HEK293 (cell line): ENCODE results near the gene MAN2A2.

Source experiments
- CTCF ChIA-PET: fragments of 350-600 bp; formaldehyde crosslinking; extraction: SDS; loops from one replicate; lab custom pipeline; 2021; ENCODE audit warnings: antibody characterized with exemption; lab: Yijun Ruan, JAX
- POLR2A ChIA-PET: fragments of 300-600 bp; formaldehyde crosslinking; extraction: SDS; loops from one replicate; lab custom pipeline; 2020; ENCODE audit warnings: antibody characterized with exemption, inconsistent platforms; lab: Yijun Ruan, JAX
- H3K27ac ChIP-seq: fragments of 200-500 bp; sonication (Bioruptor generic); 2 replicates; pipeline ENCODE4 v1.5.1; 2014; ENCODE audit warnings: low read depth, low read length, control low read depth, inconsistent platforms; ENCODE audit errors: extremely low read depth
- H3K36me3 ChIP-seq, 2 experiments: fragments of 200-500 bp in 1 of 2; sonication (Bioruptor generic) in 1 of 2; 1 replicate in 1 of 2; 2 replicates in 1 of 2; pipeline ENCODE4 v1.5.1; 2014 to 2017; ENCODE audit warnings: inconsistent platforms in 2 of 2, low read length in 2 of 2; ENCODE audit not compliant: control insufficient read depth in 2 of 2, insufficient read depth in 1 of 2
- H3K4me1 ChIP-seq: fragments of 200-500 bp; sonication (Bioruptor generic); 2 replicates; pipeline ENCODE4 v1.5.1; 2014; ENCODE audit warnings: mild to moderate bottlenecking, low read length, inconsistent platforms; ENCODE audit not compliant: control insufficient read depth, insufficient read depth
- H3K4me3 ChIP-seq: 2 replicates; pipeline ENCODE4 v1.5.1; 2011; ENCODE audit warnings: low read depth, mild to moderate bottlenecking, control low read depth, low read length, moderate library complexity
- H3K9me3 ChIP-seq: fragments of 200-500 bp; sonication (Bioruptor generic); 2 replicates; pipeline ENCODE4 v1.5.1; 2014; ENCODE audit warnings: low read depth, low read length, inconsistent platforms; ENCODE audit not compliant: control insufficient read depth, insufficient read depth
- KLF10 ChIP-seq: fragments of 450-650 bp; IDR thresholded peaks from 2 replicates; pipeline ENCODE4 v1.5.1; 2018; ENCODE audit warnings: missing biosample characterization, mild to moderate bottlenecking, missing genetic modification characterization
- SP2 ChIP-seq: fragments of 450-650 bp; formaldehyde crosslinking; IDR thresholded peaks from 2 replicates; pipeline ENCODE4 v1.5.1; 2016; ENCODE audit warnings: missing biosample characterization, missing genetic modification characterization
- ZBTB20 ChIP-seq: fragments of 450-650 bp; formaldehyde crosslinking; IDR thresholded peaks from 2 replicates; pipeline ENCODE4 v1.5.1; 2016; ENCODE audit warnings: missing biosample characterization, missing genetic modification characterization
- ZBTB8A ChIP-seq: fragments of 450-650 bp; formaldehyde crosslinking; IDR thresholded peaks from 2 replicates; pipeline ENCODE4 v1.5.1; 2016; ENCODE audit warnings: missing biosample characterization, missing genetic modification characterization
- ZFP3 ChIP-seq: fragments of 450-650 bp; formaldehyde crosslinking; IDR thresholded peaks from 2 replicates; pipeline ENCODE4 v1.5.1; 2016; ENCODE audit warnings: low read depth, missing biosample characterization, missing genetic modification characterization
- ZIC2 ChIP-seq: fragments of 450-650 bp; formaldehyde crosslinking; IDR thresholded peaks from 2 replicates; pipeline ENCODE4 v1.5.1; 2016; ENCODE audit warnings: missing biosample characterization, missing genetic modification characterization
- ZNF335 ChIP-seq: fragments of 450-650 bp; formaldehyde crosslinking; conservative IDR thresholded peaks from 2 replicates; pipeline ENCODE4 v1.5.1; 2016; ENCODE audit warnings: missing biosample characterization, missing genetic modification characterization
- ZNF341 ChIP-seq: fragments of 450-650 bp; formaldehyde crosslinking; IDR thresholded peaks from 2 replicates; pipeline ENCODE4; 2016; ENCODE audit warnings: low read depth, missing biosample characterization, missing genetic modification characterization
- ZNF571 ChIP-seq: fragments of 450-650 bp; formaldehyde crosslinking; IDR thresholded peaks from 2 replicates; pipeline ENCODE4 v1.5.0; 2017; ENCODE audit warnings: missing biosample characterization, missing genetic modification characterization
- ZNF600 ChIP-seq: fragments of 450-650 bp; formaldehyde crosslinking; IDR thresholded peaks from 2 replicates; pipeline ENCODE4 v1.5.1; 2016; ENCODE audit warnings: missing biosample characterization, missing genetic modification characterization
- ZNF660 ChIP-seq: fragments of 450-650 bp; IDR thresholded peaks from 2 replicates; pipeline ENCODE4 v1.5.1; 2018; ENCODE audit warnings: missing biosample characterization, mild to moderate bottlenecking, missing genetic modification characterization
- ZNF837 ChIP-seq: fragments of 450-650 bp; formaldehyde crosslinking; IDR thresholded peaks from 2 replicates; pipeline ENCODE4 v1.5.1; 2016; ENCODE audit warnings: missing biosample characterization, missing genetic modification characterization
- TF ChIP-seq, protein P1 (sequence below): fragments of 450-650 bp; formaldehyde crosslinking; IDR thresholded peaks from 2 replicates; pipeline ENCODE4 v1.5.1; 2017; ENCODE audit warnings: missing biosample characterization, missing genetic modification characterization
- TF ChIP-seq, protein P2 (sequence below): fragments of 450-650 bp; formaldehyde crosslinking; IDR thresholded peaks from 2 replicates; pipeline ENCODE4 v1.5.1; 2016; ENCODE audit warnings: missing biosample characterization, missing genetic modification characterization
- TF ChIP-seq, protein P3 (sequence below): sonication (generic); formaldehyde crosslinking; IDR thresholded peaks from 2 replicates; pipeline ENCODE4 v1.8.1; 2022; ENCODE audit warnings: mild to moderate bottlenecking, moderate library complexity, missing genetic modification reagents
- TF ChIP-seq, protein P4 (sequence below): fragments of 450-650 bp; formaldehyde crosslinking; IDR thresholded peaks from 2 replicates; pipeline ENCODE4 v1.5.1; 2016; ENCODE audit warnings: missing biosample characterization, missing genetic modification characterization
- TF ChIP-seq, protein P5 (sequence below): fragments of 450-650 bp; formaldehyde crosslinking; IDR thresholded peaks from 2 replicates; pipeline ENCODE4 v1.5.1; 2016; ENCODE audit warnings: missing biosample characterization, missing genetic modification characterization, borderline replicate concordance

MAN2A2 gene

DNA sequence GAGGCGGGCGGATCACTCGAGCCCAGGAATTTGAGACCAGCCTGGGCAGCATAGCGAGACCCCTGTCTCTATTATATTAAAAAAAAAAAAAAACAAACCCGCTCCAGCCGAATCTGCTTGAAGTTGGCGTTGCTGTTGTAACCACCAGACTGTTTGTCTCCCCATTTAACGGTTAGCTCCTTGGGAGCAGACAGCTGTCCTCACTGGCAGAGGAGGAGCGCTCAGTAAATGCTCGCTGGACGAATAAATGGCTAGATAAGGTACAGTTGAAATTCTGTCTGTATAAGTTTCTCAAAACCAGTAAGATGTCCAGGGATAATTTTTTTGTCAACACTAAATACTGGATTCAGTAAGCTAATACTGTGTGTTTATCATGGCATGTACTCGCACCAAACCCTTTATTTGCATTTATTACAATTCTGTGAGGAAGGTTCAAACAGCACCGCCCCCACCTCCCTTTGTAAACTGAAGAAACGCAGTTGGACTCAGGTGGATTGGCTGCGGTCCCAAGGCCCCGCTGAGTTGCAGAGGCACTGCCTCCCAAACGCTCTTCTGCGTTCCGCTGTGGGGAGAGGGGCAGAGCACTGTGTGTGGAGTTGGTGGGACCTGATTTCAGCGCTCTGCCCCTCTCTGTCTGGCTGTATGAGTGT lies 52.6 kb downstream of the MAN2A2 start:
- Histone ChIP-seq H3K4me3 (peak overlapping the region; percentile 73), H3K27ac (peak overlapping the region; percentile 88), H3K36me3 (peaks cover 25 to 65% of the 10 kb centered on the region in 2 experiments), H3K9me3 (no peaks in the 10 kb centered on the region), H3K4me1 (no peaks in the 10 kb centered on the region; the same call in 1 of the 2 replicates)
- POLR2A ChIA-PET, result interaction anchor here (0.6 to 7.8 kb wide), 16 partner anchors 8 to 1782 kb away, joined by 3 to 179 read pairs (median 6); partner anchors contain the start of genes CIB1, GDPGP1, HDDC3 and MAN2A2
- CTCF ChIA-PET, result interaction anchor here (0.6 to 11.9 kb wide), 29 partner anchors 10 to 1208 kb away, joined by 3 to 163 read pairs (median 5); partner anchors contain the start of genes HDDC3, UNC45A and VPS33B
- TF ChIP-seq ZBTB20 (tag by site-specific recombination) (no peak), ZNF600 (tag by site-specific recombination) (peak; percentile 16; the same call in 1 of the 2 replicates), ZFP3 (tag by site-specific recombination) (no peak), ZIC2 (tag by site-specific recombination) (peak; percentile 54), ZNF341 (tag by site-specific recombination) (peak; percentile 78), SP2 (tag by site-specific recombination) (0 out of 2 replicates have a peak, but pooled peaks have one; percentile 7)
- TF ChIP-seq, protein P1, sequence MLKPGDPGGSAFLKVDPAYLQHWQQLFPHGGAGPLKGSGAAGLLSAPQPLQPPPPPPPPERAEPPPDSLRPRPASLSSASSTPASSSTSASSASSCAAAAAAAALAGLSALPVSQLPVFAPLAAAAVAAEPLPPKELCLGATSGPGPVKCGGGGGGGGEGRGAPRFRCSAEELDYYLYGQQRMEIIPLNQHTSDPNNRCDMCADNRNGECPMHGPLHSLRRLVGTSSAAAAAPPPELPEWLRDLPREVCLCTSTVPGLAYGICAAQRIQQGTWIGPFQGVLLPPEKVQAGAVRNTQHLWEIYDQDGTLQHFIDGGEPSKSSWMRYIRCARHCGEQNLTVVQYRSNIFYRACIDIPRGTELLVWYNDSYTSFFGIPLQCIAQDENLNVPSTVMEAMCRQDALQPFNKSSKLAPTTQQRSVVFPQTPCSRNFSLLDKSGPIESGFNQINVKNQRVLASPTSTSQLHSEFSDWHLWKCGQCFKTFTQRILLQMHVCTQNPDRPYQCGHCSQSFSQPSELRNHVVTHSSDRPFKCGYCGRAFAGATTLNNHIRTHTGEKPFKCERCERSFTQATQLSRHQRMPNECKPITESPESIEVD (tag by site-specific recombination), result 0 out of 2 replicates have a peak, but pooled peaks have one; percentile 10
- TF ChIP-seq, protein P2, sequence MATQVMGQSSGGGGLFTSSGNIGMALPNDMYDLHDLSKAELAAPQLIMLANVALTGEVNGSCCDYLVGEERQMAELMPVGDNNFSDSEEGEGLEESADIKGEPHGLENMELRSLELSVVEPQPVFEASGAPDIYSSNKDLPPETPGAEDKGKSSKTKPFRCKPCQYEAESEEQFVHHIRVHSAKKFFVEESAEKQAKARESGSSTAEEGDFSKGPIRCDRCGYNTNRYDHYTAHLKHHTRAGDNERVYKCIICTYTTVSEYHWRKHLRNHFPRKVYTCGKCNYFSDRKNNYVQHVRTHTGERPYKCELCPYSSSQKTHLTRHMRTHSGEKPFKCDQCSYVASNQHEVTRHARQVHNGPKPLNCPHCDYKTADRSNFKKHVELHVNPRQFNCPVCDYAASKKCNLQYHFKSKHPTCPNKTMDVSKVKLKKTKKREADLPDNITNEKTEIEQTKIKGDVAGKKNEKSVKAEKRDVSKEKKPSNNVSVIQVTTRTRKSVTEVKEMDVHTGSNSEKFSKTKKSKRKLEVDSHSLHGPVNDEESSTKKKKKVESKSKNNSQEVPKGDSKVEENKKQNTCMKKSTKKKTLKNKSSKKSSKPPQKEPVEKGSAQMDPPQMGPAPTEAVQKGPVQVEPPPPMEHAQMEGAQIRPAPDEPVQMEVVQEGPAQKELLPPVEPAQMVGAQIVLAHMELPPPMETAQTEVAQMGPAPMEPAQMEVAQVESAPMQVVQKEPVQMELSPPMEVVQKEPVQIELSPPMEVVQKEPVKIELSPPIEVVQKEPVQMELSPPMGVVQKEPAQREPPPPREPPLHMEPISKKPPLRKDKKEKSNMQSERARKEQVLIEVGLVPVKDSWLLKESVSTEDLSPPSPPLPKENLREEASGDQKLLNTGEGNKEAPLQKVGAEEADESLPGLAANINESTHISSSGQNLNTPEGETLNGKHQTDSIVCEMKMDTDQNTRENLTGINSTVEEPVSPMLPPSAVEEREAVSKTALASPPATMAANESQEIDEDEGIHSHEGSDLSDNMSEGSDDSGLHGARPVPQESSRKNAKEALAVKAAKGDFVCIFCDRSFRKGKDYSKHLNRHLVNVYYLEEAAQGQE (tag by site-specific recombination), result 0 out of 2 replicates have a peak, but pooled peaks have one; percentile 1

DNA sequence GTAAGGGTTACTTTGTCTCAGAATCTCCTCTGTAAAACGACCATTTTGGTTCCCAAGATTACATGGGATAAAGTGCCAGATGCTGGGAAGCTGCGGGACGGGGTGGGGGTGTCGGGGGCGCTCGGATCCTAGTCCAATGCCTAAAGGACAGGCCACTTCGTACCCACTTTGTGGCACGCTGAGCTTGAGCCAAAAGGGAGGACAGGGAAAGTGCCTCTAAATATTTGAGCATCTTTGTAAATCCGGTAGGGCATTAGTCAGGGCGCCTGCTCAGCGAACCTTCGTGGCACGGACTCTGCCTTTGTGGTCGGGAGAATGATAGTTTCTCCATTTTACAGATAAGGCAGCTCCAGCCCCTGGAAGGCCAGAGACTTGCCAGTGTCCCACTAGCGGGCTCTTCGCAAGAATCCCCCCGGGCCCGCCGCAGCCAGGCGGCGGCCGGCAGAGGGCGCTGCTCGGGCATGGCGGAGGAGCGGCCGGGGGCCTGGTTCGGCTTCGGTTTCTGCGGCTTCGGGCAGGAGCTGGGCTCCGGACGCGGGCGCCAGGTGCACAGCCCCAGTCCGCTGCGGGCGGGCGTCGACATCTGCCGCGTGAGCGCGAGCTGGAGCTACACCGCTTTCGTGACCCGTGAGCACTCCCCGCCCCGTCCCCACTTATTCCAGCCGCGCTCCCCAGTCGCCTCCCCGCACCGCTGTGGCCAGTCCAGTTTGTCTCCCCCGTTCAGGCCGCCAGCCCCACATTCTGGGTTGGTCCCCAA lies 53.4 kb downstream of the MAN2A2 start:
- H3K9me3 ChIP-seq, result no peaks in the 10 kb centered on the region
- ChIA-PET CTCF (interaction anchor here (0.5 to 11.9 kb wide), 38 partner anchors 10 to 1208 kb away, joined by 3 to 163 read pairs (median 4); partner anchors contain the start of genes HDDC3, UNC45A and VPS33B), POLR2A (interaction anchor here (0.6 to 7.8 kb wide), 15 partner anchors 9 to 1781 kb away, joined by 3 to 179 read pairs (median 6); partner anchors contain the start of genes HDDC3, MAN2A2, PRC1 and UNC45A)
- H3K4me3 ChIP-seq, result peak overlapping the region; percentile 59
- peak overlapping the region; percentile 88 for H3K27ac ChIP-seq
- H3K36me3 ChIP-seq, result peaks cover 18 to 65% of the 10 kb centered on the region in 2 experiments; a peak in 2 of 3 replicates
- H3K4me1 ChIP-seq, result no peaks in the 10 kb centered on the region; the same call in 1 of the 2 replicates
- TF ChIP-seq ZNF837 (no peak), ZNF571 (no peak), KLF10 (tag by site-specific recombination) (peak; percentile 27; the same call in 1 of the 2 replicates), ZNF335 (tag by site-specific recombination) (0 out of 2 replicates have a peak, but pooled peaks have one; percentile 19), ZNF660 (tag by site-specific recombination) (0 out of 2 replicates have a peak, but pooled peaks have one; percentile 26), ZBTB8A (peak; percentile 25)
- TF ChIP-seq, protein P3, sequence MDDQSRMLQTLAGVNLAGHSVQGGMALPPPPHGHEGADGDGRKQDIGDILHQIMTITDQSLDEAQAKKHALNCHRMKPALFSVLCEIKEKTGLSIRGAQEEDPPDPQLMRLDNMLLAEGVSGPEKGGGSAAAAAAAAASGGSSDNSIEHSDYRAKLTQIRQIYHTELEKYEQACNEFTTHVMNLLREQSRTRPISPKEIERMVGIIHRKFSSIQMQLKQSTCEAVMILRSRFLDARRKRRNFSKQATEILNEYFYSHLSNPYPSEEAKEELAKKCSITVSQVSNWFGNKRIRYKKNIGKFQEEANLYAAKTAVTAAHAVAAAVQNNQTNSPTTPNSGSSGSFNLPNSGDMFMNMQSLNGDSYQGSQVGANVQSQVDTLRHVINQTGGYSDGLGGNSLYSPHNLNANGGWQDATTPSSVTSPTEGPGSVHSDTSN (CRISPR knock-in tag), result 0 out of 2 replicates have a peak, but pooled peaks have one; percentile 4
- TF ChIP-seq, protein P4, sequence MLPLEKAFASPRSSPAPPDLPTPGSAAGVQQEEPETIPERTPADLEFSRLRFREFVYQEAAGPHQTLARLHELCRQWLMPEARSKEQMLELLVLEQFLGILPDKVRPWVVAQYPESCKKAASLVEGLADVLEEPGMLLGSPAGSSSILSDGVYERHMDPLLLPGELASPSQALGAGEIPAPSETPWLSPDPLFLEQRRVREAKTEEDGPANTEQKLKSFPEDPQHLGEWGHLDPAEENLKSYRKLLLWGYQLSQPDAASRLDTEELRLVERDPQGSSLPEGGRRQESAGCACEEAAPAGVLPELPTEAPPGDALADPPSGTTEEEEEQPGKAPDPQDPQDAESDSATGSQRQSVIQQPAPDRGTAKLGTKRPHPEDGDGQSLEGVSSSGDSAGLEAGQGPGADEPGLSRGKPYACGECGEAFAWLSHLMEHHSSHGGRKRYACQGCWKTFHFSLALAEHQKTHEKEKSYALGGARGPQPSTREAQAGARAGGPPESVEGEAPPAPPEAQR (tag by site-specific recombination), result no peak
- TF ChIP-seq, protein P5, sequence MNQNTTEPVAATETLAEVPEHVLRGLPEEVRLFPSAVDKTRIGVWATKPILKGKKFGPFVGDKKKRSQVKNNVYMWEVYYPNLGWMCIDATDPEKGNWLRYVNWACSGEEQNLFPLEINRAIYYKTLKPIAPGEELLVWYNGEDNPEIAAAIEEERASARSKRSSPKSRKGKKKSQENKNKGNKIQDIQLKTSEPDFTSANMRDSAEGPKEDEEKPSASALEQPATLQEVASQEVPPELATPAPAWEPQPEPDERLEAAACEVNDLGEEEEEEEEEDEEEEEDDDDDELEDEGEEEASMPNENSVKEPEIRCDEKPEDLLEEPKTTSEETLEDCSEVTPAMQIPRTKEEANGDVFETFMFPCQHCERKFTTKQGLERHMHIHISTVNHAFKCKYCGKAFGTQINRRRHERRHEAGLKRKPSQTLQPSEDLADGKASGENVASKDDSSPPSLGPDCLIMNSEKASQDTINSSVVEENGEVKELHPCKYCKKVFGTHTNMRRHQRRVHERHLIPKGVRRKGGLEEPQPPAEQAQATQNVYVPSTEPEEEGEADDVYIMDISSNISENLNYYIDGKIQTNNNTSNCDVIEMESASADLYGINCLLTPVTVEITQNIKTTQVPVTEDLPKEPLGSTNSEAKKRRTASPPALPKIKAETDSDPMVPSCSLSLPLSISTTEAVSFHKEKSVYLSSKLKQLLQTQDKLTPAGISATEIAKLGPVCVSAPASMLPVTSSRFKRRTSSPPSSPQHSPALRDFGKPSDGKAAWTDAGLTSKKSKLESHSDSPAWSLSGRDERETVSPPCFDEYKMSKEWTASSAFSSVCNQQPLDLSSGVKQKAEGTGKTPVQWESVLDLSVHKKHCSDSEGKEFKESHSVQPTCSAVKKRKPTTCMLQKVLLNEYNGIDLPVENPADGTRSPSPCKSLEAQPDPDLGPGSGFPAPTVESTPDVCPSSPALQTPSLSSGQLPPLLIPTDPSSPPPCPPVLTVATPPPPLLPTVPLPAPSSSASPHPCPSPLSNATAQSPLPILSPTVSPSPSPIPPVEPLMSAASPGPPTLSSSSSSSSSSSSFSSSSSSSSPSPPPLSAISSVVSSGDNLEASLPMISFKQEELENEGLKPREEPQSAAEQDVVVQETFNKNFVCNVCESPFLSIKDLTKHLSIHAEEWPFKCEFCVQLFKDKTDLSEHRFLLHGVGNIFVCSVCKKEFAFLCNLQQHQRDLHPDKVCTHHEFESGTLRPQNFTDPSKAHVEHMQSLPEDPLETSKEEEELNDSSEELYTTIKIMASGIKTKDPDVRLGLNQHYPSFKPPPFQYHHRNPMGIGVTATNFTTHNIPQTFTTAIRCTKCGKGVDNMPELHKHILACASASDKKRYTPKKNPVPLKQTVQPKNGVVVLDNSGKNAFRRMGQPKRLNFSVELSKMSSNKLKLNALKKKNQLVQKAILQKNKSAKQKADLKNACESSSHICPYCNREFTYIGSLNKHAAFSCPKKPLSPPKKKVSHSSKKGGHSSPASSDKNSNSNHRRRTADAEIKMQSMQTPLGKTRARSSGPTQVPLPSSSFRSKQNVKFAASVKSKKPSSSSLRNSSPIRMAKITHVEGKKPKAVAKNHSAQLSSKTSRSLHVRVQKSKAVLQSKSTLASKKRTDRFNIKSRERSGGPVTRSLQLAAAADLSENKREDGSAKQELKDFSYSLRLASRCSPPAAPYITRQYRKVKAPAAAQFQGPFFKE (tag by site-specific recombination), result no peak
